K562 (cell line): ENCODE data around the gene SRPK3. TPM values are rescaled to one million over a fixed set of nuclear protein-coding genes. Genes with fewer than 3 reads are reported as not detected.

ENCODE experiments used
- ATAC-seq: fragments of 200-7000 bp; cut with Tn5 transposase; 3 replicates; pipeline ENCODE4 v1.9.1; 2020; ENCODE audit warnings: moderate library complexity
- BruUV-seq: library from RNA; stranded (reverse); fragments of 400-500 nt; replicated peaks from 2 replicates; lab custom pipeline; 2021; lab: Mats Ljungman, UMichigan
- CTCF ChIA-PET: fragments of 300-600 bp; formaldehyde crosslinking; extraction: SDS; loops from one replicate; lab custom pipeline; 2021; ENCODE audit warnings: low intra/inter-chr PET ratio; lab: Yijun Ruan, JAX
- POLR2A ChIA-PET: fragments of 300-600, 350-650 bp; sonication (Branson Sonifier 250); formaldehyde crosslinking; extraction: SDS; loops from one replicate; lab custom pipeline; 2021; ENCODE audit warnings: antibody characterized with exemption, inconsistent platforms; lab: Yijun Ruan, JAX
- DNase-seq, 4 experiments: peaks; one replicate each; pipeline versions ENCODE4 v3.0.0 to v3.0.0-alpha.2; 2011 to 2018; ENCODE audit warnings: low spot score in 3 of 4, mixed read lengths in 3 of 4; ENCODE audit errors: extremely low read depth in 1 of 4
- FAIRE-seq: peaks from 2 replicates; lab custom pipeline; 2011; peaks lifted over from hg19 to GRCh38; lab: Jason Lieb, UNC
- H2AFZ ChIP-seq: 2 replicates; pipeline ENCODE4 v1.6.0; 2011; ENCODE audit warnings: low read depth, low read length, control low read depth, inconsistent platforms
- H3K27ac ChIP-seq: fragments of 200-600 bp; 3 replicates; pipeline ENCODE4 v1.8.0; 2011; ENCODE audit warnings: low read depth, mild to moderate bottlenecking, control low read depth, inconsistent platforms, low read length, moderate library complexity, mixed read lengths; ENCODE audit errors: extremely low read depth
- H3K27me3 ChIP-seq, 2 experiments: fragments of 300-600 bp in 1 of 2; 2 replicates in 1 of 2; 3 replicates in 1 of 2; pipeline versions ENCODE4 v1.6.0 to v1.8.0; 2011; ENCODE audit warnings: inconsistent platforms in 2 of 2, low read length in 2 of 2, mild to moderate bottlenecking in 1 of 2, mixed read lengths in 1 of 2, moderate library complexity in 1 of 2; ENCODE audit not compliant: control insufficient read depth in 2 of 2, insufficient read depth in 2 of 2
- H3K36me3 ChIP-seq: fragments of 300-600 bp; 3 replicates; pipeline ENCODE4 v1.8.0; 2011; ENCODE audit warnings: mild to moderate bottlenecking, low read length, inconsistent platforms; ENCODE audit not compliant: control insufficient read depth, insufficient read depth
- H3K4me1 ChIP-seq, 2 experiments: fragments of 200-600 bp in 1 of 2; replicated peaks in 1 of 2; 2 replicates in 1 of 2; 3 replicates in 1 of 2; pipeline versions ENCODE4 v1.5.1 to v1.8.0; 2011; ENCODE audit warnings: inconsistent platforms in 2 of 2, low read length in 2 of 2, mild to moderate bottlenecking in 1 of 2, mixed read lengths in 1 of 2, moderate library complexity in 1 of 2; ENCODE audit not compliant: control insufficient read depth in 2 of 2, insufficient read depth in 2 of 2
- H3K4me2 ChIP-seq: 2 replicates; pipeline ENCODE4 v1.6.1; 2011; ENCODE audit warnings: low read length, control low read depth, inconsistent platforms, mixed read lengths; ENCODE audit not compliant: insufficient read depth
- H3K4me3 ChIP-seq: fragments of 200-600 bp; sonication (generic), shearing (Covaris generic); 2 replicates; pipeline ENCODE4 v1.5.1; 2016; ENCODE audit warnings: control low read depth, inconsistent platforms
- H3K79me2 ChIP-seq: fragments of 200-600 bp; 3 replicates; pipeline ENCODE4 v1.8.0; 2011; ENCODE audit warnings: low read length, inconsistent platforms; ENCODE audit not compliant: control insufficient read depth, insufficient read depth
- H3K9ac ChIP-seq, 2 experiments: 2 replicates each; pipeline versions ENCODE4 v1.6.0 to v1.6.1; 2011; ENCODE audit warnings: low read depth in 2 of 2, low read length in 2 of 2, control low read depth in 1 of 2, inconsistent platforms in 1 of 2, mild to moderate bottlenecking in 1 of 2, mixed read lengths in 1 of 2; ENCODE audit not compliant: insufficient read depth in 1 of 2
- H3K9me1 ChIP-seq: one replicate; pipeline ENCODE4 v1.6.0; 2011; ENCODE audit warnings: inconsistent platforms, mild to moderate bottlenecking, low read length, moderate library complexity; ENCODE audit not compliant: control insufficient read depth, insufficient read depth
- H3K9me3 ChIP-seq: replicated peaks from 2 replicates; pipeline ENCODE4 v1.5.1; 2011; ENCODE audit warnings: low read depth, low read length, inconsistent platforms; ENCODE audit not compliant: control insufficient read depth, insufficient read depth
- H4K20me1 ChIP-seq: replicated peaks from 2 replicates; pipeline ENCODE4 v1.6.1; 2011; ENCODE audit warnings: low read length, inconsistent platforms, mixed read lengths; ENCODE audit not compliant: control insufficient read depth, insufficient read depth
- BHLHE40 ChIP-seq: IDR thresholded peaks from 2 replicates; pipeline ENCODE4 v1.6.1; 2011; ENCODE audit warnings: low read length, improper control_type of control experiment
- CCNT2 ChIP-seq: IDR thresholded peaks from 2 replicates; pipeline ENCODE4 v1.6.1; 2011; ENCODE audit warnings: borderline replicate concordance, low read depth, mild to moderate bottlenecking, moderate library complexity, mixed read lengths, low read length; ENCODE audit not compliant: insufficient read length; ENCODE audit errors: extremely low read depth
- COPS2 ChIP-seq: fragments of 450-650 bp; conservative IDR thresholded peaks from 2 replicates; pipeline ENCODE4 v1.6.1; 2016; ENCODE audit warnings: mild to moderate bottlenecking, moderate library complexity
- FOS ChIP-seq: IDR thresholded peaks from 3 replicates; pipeline ENCODE4 v1.6.1; 2011; ENCODE audit not compliant: insufficient read length; ENCODE audit errors: extremely low read depth
- HNRNPH1 ChIP-seq: fragments of 200-400 bp; formaldehyde crosslinking; optimal IDR thresholded peaks from 2 replicates; pipeline ENCODE3; 2017; ENCODE audit warnings: low read depth, mild to moderate bottlenecking, low read length, moderate library complexity
- KAT8 ChIP-seq: fragments of 450-650 bp; IDR thresholded peaks from 2 replicates; pipeline ENCODE4 v1.6.1; 2016; ENCODE audit warnings: low read depth, mild to moderate bottlenecking
- NR2C2 ChIP-seq, 2 experiments: fragments of 200-800 bp in 1 of 2; sonication (Bioruptor generic) in 1 of 2; sonication (generic) in 1 of 2; formaldehyde crosslinking in 1 of 2; IDR thresholded peaks; 2 replicates each; pipeline versions ENCODE4 v1.6.1 to v1.8.0; 2016 to 2022; ENCODE audit warnings: mild to moderate bottlenecking in 1 of 2, missing compliant biosample characterization in 1 of 2, missing genetic modification characterization in 1 of 2, missing genetic modification reagents in 1 of 2
- OTX1 ChIP-seq: fragments of 450-650 bp; formaldehyde crosslinking; IDR thresholded peaks from 2 replicates; pipeline ENCODE4 v1.4.0; 2022; ENCODE audit warnings: mild to moderate bottlenecking
- POLR2G ChIP-seq: fragments of 200-400 bp; formaldehyde crosslinking; IDR thresholded peaks from 2 replicates; pipeline ENCODE4 v1.6.1; 2017; ENCODE audit warnings: low read depth, mild to moderate bottlenecking, antibody characterized with exemption, low read length, moderate library complexity
- PRMT5 ChIP-seq: sonication (generic); formaldehyde crosslinking; IDR thresholded peaks from 2 replicates; pipeline ENCODE4 v1.5.0; 2020; ENCODE audit warnings: missing genetic modification reagents
- RCOR1 ChIP-seq, 2 experiments: IDR thresholded peaks; 2 replicates each; pipeline ENCODE4 v1.6.1; 2012; ENCODE audit warnings: low read depth in 2 of 2, low read length in 2 of 2, borderline replicate concordance in 1 of 2, improper control_type of control experiment in 1 of 2
- SIN3B ChIP-seq: fragments of 450-650 bp; IDR thresholded peaks from 2 replicates; pipeline ENCODE4 v1.6.1; 2017; ENCODE audit warnings: low read depth, mild to moderate bottlenecking, moderate library complexity
- SREBF2 ChIP-seq: sonication (generic); formaldehyde crosslinking; IDR thresholded peaks from 2 replicates; pipeline ENCODE4 v1.4.0; 2020; ENCODE audit warnings: mild to moderate bottlenecking, missing genetic modification reagents
- U2AF2 ChIP-seq: fragments of 200-400 bp; formaldehyde crosslinking; optimal IDR thresholded peaks from 2 replicates; pipeline ENCODE3; 2017; ENCODE audit warnings: low read depth, mild to moderate bottlenecking, low read length
- ZNF347 ChIP-seq: fragments of 450-650 bp; formaldehyde crosslinking; IDR thresholded peaks from 2 replicates; pipeline ENCODE4 v1.4.0; 2020; ENCODE audit warnings: low read depth, mild to moderate bottlenecking, moderate library complexity
- ZNF75A ChIP-seq: fragments of 450-650 bp; formaldehyde crosslinking; IDR thresholded peaks from 2 replicates; pipeline ENCODE4 v1.4.0; 2020; ENCODE audit warnings: mild to moderate bottlenecking
- WGBS: fragments of 100-300 bp; shearing (Covaris generic); methylation state at CpG from one replicate; pipeline ENCODE4 v1.1.6; 2016; ENCODE audit warnings: low coverage, mixed read lengths; ENCODE audit not compliant: insufficient coverage; ENCODE audit errors: missing lambda C conversion rate; 5-methylcytosine and 5-hydroxymethylcytosine counted together
- in situ Hi-C: fragments of 300-500 bp; cut with MboI; formaldehyde crosslinking; loops from 4 replicates; pipeline ENCODE4 v1.15.0; 2018; ENCODE audit warnings: inconsistent platforms, mixed read lengths
- intact Hi-C: fragments of 100-400 bp; cut with micrococcal nuclease; formaldehyde crosslinking; loops from 2 replicates; pipeline ENCODE4 v1.14.2; 2022
- polyA plus RNA-seq, 8 experiments: library from polyadenylated mRNA; depleted of rRNA in 4 of 8; stranded (reverse) in 5 of 8; unstranded in 3 of 8; fragments of >200 nt; fragmentation: Nextera tagmentation in 2 of 8; fragmentation: Illumina TruSeq in 1 of 8; extraction: Ambion mirVana in 2 of 8; extraction: Trizol in 1 of 8; gene quantifications; 2 replicates each; pipeline versions ENCODE4 v1.2.1 to v1.2.3, GENCODE V29; 2011 to 2014; ENCODE audit warnings: inconsistent platforms in 1 of 8, missing spikeins in 1 of 8
- total RNA-seq, 7 experiments: library from RNA; depleted of rRNA in 6 of 7; stranded (reverse); fragments of >200 nt in 6 of 7; fragmentation: Illumina TruSeq in 2 of 7; extraction: Trizol in 2 of 7; gene quantifications; 2 replicates each; pipeline versions ENCODE4 v1.2.1 to v1.2.3, GENCODE V29; 2011 to 2021; ENCODE audit warnings: low replicate concordance in 1 of 7
- TF ChIP-seq, protein P1 (sequence below): sonication (generic); formaldehyde crosslinking; IDR thresholded peaks from 2 replicates; pipeline ENCODE4 v1.8.1; 2023; ENCODE audit warnings: mild to moderate bottlenecking, missing genetic modification reagents
- TF ChIP-seq, protein P2 (sequence below): fragments of 250-450 bp; sonication (Bioruptor Pico); IDR thresholded peaks from 2 replicates; pipeline ENCODE4 v1.8.0; 2021; ENCODE audit warnings: moderate library complexity, mild to moderate bottlenecking, inconsistent platforms

SRPK3 gene
- total and polyA plus RNA-seq, 9 of the 15 experiments (the other 6 are each of a cell fraction or from before 2014, with no cell fraction given) = 0.01 to 0.09 (median 0.04) TPM; not detected in 2

DNA sequence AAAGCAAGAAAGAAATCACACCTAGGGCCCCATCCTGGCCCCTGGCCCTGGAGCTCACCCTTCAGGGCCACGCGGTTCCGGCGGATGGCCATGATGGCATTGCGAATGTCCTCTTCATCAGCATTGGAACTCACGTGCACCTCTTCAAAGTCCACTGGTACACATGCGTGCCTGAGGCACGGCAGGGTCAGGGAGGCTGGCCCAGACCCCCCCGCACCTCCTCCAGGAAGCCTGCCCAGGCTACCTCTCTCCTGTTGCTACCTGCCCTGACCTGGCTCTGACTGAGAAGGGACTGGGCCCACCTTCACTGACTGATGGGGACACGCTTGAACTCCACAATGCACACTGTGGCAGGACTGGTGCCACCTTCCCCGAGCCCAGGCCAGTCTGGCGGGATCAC lies 8.8 kb downstream of the SRPK3 start (continued):
- peak; percentile 44 for TF ChIP-seq POLR2G
- no peak for TF ChIP-seq HNRNPH1
- no peak for TF ChIP-seq ZNF347 (CRISPR knock-in tag)
- TF ChIP-seq, protein P1, sequence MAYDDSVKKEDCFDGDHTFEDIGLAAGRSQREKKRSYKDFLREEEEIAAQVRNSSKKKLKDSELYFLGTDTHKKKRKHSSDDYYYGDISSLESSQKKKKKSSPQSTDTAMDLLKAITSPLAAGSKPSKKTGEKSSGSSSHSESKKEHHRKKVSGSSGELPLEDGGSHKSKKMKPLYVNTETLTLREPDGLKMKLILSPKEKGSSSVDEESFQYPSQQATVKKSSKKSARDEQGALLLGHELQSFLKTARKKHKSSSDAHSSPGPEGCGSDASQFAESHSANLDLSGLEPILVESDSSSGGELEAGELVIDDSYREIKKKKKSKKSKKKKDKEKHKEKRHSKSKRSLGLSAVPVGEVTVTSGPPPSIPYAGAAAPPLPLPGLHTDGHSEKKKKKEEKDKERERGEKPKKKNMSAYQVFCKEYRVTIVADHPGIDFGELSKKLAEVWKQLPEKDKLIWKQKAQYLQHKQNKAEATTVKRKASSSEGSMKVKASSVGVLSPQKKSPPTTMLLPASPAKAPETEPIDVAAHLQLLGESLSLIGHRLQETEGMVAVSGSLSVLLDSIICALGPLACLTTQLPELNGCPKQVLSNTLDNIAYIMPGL (CRISPR knock-in tag) = no peak

DNA sequence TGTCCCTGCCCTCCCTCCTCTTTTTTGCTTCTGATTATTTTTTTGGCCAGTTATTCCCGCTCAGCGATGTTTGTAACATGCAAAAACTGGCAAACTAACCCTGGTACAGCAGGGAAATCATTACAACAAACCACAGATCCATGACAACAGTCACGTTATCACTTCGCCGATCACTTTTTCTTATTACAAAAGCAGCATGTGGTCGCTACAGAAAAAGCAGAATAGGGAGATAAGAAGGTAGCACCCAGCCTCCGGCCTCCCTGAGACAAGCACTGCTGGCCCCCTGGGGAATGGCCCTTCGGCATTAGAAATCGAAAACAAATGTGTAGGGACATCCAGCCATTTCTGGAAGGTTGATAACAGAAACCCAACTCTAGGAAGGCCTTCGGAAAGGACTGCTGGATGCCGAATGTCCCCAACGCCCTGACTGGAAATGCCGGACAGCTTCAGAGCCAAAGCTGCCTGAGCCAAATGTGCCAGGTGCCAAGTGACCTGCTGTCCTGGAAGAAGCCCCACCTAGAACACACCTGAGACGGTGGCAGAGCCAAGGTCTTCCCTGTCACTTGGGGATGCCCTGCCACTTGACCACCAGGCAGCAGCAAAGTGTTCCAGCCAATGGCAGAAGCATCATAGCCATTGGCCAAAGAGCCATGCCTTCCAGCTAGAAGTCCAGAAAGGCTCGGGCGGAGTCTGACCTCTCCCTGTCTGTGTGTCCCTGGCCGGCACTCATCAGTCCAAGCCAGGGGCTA lies 10.4 kb downstream of the SRPK3 start:
- Histone ChIP-seq H3K4me1 (peaks cover 33 to 54% of the 10 kb centered on the region in 2 experiments), H3K4me3 (no peak overlapping the region), H3K27ac (peak overlapping the region; percentile 19), H3K36me3 (peaks cover 65% of the 10 kb centered on the region; the same call in 2 of the 3 replicates), H3K27me3 (no peaks in the 10 kb centered on the region), H3K9ac (peak overlapping the region in 1 of 2 experiments; percentile 84; a peak in 3 of 4 replicates), H2AFZ (no peak overlapping the region), H3K9me3 (no peaks in the 10 kb centered on the region), H4K20me1 (no peaks in the 10 kb centered on the region; the same call in 1 of the 2 replicates), H3K79me2 (peaks cover 56% of the 10 kb centered on the region), H3K4me2 (peak overlapping the region; percentile 53), H3K9me1 (peaks cover 3% of the 10 kb centered on the region)
- 16% methylated on average over 16 of the region's 17 CpGs for WGBS
- in situ Hi-C loops (no loop called here), intact Hi-C loops (no loop called here)
- ChIA-PET POLR2A (no interaction called here), CTCF (no interaction called here)
- FAIRE-seq (peak; percentile 83), DNase-seq (peak; percentile 25 to 67 (median 36)), ATAC-seq (no peak)
- BruUV-seq = no TSS peak
- no peak for TF ChIP-seq FOS
- TF ChIP-seq SREBF2 (CRISPR knock-in tag) = no peak
- no peak for TF ChIP-seq U2AF2
- TF ChIP-seq RCOR1 (IDR thresholded peaks at IDR 0.05; ENCODE audit: borderline replicate concordance in 1 of 2, low read depth in 2 of 2, low read length in 2 of 2) = peak in 1 of 2 experiments; percentile 64; a peak in 2 of 4 replicates
- no peak for TF ChIP-seq SIN3B
- no peak for TF ChIP-seq OTX1
- TF ChIP-seq BHLHE40 = no peak
- TF ChIP-seq NR2C2 (CRISPR knock-in tag; IDR thresholded peaks at IDR 0.05) = no peak
- no peak for TF ChIP-seq NR2C2 (tag; IDR thresholded peaks at IDR 0.05)
- TF ChIP-seq CCNT2 = no peak
- no peak for TF ChIP-seq KAT8
- TF ChIP-seq PRMT5 = no peak
- no peak for TF ChIP-seq ZNF75A (CRISPR knock-in tag)
- TF ChIP-seq, protein P2, sequence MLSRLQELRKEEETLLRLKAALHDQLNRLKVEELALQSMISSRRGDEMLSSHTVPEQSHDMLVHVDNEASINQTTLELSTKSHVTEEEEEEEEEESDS (CRISPR knock-in tag) = no peak
- TF ChIP-seq HNRNPH1 = no peak
- TF ChIP-seq COPS2 = no peak
